Sciatic nerve (tissue), 2 donors: Measurements from ENCODE around the gene MAPK8IP2. TPM values are rescaled to one million over a fixed set of nuclear protein-coding genes. Genes with fewer than 3 reads are reported as not detected.
A peak's percentile ranks its signal among the peaks of the same experiment; 100 is the strongest.
"Not testable (repeated sequence)": the region's sequence is repeated elsewhere in the genome, so short reads cannot be mapped to it uniquely, and the experiment has no call there.

Experiments
- ATAC-seq: fragments of 200-7000 bp; cut with Tn5 transposase; one replicate; pipeline ENCODE4 v1.9.1; 2020; ENCODE audit warnings: mild to moderate bottlenecking, moderate library complexity
- DNase-seq: peaks from one replicate; pipeline ENCODE4 v3.0.0-alpha.2; 2020; ENCODE audit warnings: low spot score
- intact Hi-C: fragments of 100-400 bp; cut with DNase I; formaldehyde crosslinking; loops from one replicate; pipeline ENCODE4 v1.14.2; 2022
- total RNA-seq: library from RNA; stranded (reverse); fragmentation: NEBNext Ultra II Directional; extraction: Animal tissue kit (Norgen Biotek cat#: 25700); gene quantifications from one replicate; pipeline ENCODE4 v1.2.1, GENCODE V29; 2021
- donor health status: DM: no; HTN: no; CAD: no.
- donor health status: DM: no; HTN: no; CAD: no.

The MAPK8IP2 gene
- total RNA-seq, 1 donor from 2014 or later = 2.4 TPM

DNA sequence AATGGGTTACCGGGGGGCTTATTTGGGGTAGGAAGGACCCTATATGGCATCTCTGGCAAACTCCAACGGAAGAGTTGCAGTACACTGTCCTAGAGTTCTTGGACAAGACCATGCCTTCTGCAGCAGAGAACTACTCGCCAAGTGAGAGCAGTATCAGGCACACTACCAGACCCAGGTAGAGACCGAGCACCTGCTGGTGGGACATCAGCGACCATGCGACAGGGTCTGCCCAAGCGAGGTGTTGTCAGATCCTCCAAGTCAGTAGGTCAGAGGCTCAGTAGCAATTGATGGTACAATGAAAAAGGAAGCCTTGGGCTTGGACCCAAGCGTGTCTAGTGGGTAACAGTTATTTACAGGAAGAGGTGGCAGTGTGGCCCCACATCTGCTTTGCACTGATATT lies 14.8 kb upstream of the MAPK8IP2 start:
- ATAC-seq (no peak), DNase-seq (no peak)
- intact Hi-C loops = no loop called here

DNA sequence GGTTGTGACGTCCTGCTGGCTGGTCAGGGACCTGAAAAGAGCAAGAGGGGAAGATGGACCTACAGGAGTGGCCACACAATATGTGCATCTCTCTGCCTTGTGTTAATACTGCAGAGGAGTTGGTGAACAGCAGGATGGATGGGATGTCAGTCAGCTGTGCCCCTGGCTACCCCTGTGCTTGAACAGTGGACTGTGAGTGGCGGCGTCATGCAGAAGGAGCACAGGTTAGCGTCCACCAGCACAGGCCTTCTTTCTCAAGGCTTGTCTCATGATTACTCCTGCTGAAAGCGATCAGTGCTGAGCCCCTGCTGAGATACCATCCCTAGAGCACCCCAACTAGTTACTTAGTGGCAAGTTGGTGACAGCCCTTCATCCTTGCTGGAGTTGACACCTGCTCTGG lies 14.2 kb upstream of the MAPK8IP2 start:
- ATAC-seq (no peak), DNase-seq (no peak)
- intact Hi-C loops = no loop called here

- ATAC-seq (no peak), DNase-seq (no peak)
These were observed 13.2 kb upstream of the MAPK8IP2 start for GRCh38 chr22:50587407-50587806.

DNA sequence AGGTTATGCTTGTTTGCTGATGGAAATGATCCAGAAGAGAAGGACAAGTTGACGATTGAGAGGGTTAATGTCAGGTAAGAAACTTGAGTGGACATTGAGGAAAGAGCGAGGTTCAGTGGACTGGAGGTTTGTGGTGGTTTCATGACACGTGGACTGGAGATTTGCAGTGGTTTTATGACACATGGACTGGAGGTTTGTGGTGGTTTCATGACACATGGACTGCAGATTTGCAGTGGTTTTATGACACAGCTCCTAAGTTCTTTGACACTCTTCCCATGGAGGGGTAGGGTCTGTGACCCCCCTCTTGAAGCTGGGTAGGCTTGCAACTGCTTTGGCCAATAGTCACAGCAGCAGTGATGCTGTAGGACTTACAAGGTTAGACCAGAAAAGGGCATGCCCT lies 5.4 kb upstream of the MAPK8IP2 start:
- DNase-seq = no peak
- intact Hi-C loops = no loop called here
- ATAC-seq = no peak

More at GRCh38 chr22:50587407-50587806, 13.2 kb upstream of the MAPK8IP2 start:
- intact Hi-C loops = no loop called here

DNA sequence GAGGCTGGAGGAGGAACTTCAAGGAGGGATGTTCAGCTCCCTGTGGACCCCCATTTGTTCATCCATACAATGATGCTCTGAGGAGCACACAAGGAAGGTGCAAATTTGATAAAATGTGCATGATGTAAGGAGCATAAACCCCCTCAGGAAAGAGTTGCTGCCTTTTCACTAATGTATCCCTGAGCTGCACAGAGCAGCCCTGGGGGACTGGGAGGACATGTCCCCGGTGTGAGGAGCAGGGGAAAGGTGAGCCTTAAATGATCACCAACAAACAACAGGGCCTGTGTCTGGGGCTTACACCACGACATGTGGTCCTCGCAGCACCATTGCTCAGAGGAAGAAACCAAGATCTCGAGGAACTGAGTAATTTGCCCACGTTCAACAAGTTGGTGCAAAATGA lies 3.5 kb upstream of the MAPK8IP2 start:
- intact Hi-C loops = no loop called here
- DNase-seq (no peak), ATAC-seq (no peak)

- ATAC-seq = peak; percentile 79
- intact Hi-C loops = no loop called here
- peak; percentile 78 for DNase-seq
These were observed 657 bp upstream of the MAPK8IP2 start for GRCh38 chr22:50599816-50600455.

- intact Hi-C loops = no loop called here
- ATAC-seq (peak; percentile 8), DNase-seq (no peak)
These were observed 525 bp downstream of the MAPK8IP2 start for GRCh38 chr22:50600967-50601668.

DNA sequence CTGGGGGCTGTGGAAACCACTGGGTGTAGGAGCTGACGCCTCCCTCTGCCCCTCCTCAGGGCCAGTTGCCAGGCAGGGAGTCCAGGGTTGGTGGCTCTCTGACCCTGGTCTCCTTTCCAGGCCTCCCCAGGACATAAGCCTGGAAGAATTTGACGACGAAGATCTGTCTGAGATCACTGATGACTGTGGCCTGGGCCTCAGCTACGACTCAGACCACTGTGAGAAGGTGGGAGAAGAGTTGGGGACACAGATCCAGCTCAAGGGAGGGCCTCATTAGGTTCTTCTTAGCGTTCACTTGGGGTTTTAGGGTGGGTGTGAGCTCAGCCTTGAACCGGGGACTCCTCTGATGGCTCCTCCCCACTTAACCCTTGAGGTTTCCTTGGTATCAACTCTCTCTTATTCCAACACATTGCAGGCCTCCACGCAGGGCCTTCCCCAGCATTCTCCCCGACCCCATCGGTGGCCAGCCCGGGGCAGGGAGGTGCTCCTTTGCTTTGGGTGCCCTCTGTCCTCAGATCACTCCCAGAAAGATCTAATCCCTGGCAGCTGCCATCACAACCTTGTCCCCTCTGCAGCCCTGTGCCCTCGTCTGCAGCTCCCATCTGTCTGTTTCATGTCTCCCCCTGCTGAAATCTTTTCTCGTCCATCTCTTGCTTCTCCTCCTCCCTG lies 1.2 kb downstream of the MAPK8IP2 start:
- intact Hi-C loops = no loop called here
- ATAC-seq (no peak), DNase-seq (no peak)

DNA sequence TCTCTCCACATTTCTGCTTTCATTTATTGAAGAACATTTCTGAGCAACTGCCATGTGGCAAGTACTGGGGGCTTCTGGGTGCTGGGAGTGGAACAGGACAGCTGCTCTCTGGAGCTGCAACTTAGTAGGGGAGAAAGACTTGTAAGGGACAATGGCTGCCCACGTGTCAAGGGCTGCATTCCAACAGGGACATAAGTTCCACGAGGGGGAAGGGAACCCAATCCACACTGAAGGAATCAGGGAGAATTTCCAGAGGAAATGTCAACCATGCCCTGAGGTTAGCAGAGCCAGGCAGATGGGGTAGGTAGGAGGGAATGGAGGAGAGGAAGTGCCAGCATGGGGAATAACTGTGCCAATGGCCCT lies 1.7 kb downstream of the MAPK8IP2 start:
- intact Hi-C loops = no loop called here
- DNase-seq (no peak), ATAC-seq (no peak)

DNA sequence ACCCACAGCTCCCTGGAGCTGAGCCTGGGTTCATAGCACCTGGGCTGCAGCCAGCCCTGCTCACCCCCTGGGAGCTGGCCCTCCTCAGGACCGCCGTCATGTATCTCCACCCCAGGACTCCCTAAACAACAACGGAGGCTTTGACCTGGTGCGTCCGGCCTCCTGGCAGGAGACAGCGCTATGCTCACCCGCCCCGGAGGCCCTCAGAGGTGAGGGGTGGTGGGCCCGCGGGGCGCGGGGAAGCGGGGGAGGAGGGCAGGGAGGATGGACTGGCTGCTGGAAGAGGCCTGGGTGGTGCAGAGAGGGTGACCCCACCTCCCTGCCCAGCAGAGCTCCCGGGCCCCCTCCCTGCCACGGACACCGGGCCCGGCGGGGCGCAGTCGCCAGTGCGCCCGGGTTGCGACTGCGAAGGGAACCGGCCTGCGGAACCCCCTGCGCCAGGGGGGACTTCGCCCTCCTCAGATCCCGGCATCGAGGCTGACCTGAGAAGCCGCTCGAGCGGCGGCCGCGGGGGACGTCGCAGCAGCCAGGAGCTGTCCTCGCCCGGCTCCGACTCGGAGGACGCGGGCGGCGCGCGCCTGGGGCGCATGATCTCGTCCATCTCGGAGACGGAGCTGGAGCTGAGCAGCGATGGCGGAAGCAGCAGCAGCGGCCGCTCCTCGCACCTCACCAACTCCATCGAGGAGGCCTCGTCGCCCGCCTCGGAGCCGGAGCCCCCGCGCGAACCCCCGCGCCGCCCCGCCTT lies 3.1 kb downstream of the MAPK8IP2 start:
- DNase-seq = no peak
- no peak for ATAC-seq
- intact Hi-C loops = no loop called here

GRCh38 chr22:50604256-50605001 lies 3.8 kb downstream of the MAPK8IP2 start:
- DNase-seq (no peak), ATAC-seq (no peak)
- intact Hi-C loops = no loop called here

DNA sequence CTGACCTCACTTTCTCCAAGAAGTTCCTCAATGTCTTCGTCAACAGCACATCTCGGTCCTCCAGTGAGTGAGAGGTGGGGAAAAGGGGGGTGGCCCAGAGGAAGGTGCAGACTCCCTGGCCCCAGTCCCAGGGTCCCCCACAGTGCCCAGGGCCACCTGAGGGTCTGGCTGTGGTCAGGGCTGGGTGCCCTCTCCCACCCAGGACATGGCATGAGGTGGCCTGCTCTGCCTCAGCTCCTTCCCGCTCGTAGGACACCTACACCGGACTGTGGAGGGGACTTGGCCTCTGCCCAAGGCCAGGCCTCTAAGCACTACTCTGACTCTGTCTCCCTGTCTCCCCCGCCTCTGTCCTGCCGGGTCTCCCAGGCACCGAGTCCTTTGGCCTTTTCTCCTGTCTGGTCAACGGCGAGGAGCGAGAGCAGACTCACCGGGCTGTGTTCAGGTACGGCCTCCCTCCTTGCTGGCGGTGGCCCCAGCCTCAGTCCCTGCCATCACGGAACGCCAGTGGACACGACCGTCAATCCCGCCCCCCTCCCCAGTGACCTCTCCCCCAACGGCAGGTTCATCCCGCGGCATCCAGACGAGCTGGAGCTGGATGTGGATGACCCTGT lies 4.5 kb downstream of the MAPK8IP2 start:
- intact Hi-C loops = no loop called here
- DNase-seq (no peak), ATAC-seq (no peak)

DNA sequence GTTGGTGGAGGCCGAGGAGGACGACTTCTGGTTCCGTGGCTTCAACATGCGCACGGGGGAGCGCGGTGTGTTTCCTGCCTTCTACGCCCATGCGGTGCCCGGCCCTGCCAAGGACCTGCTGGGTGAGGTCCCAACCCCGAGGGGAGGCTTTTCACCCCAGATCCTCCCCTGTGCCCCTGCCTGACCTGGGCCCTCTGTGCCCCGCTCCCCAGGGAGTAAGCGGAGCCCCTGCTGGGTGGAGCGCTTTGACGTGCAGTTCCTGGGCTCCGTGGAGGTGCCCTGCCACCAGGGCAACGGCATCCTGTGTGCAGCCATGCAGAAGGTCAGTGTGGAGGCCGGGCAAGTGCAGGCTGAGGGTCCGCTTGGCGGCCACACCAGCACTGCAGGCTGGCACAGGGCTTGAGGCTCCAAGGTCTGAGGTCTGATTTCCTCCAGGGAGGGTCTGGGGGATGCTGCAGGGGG lies 5.1 kb downstream of the MAPK8IP2 start:
- intact Hi-C loops = no loop called here
- DNase-seq = no peak
- no peak for ATAC-seq

DNA sequence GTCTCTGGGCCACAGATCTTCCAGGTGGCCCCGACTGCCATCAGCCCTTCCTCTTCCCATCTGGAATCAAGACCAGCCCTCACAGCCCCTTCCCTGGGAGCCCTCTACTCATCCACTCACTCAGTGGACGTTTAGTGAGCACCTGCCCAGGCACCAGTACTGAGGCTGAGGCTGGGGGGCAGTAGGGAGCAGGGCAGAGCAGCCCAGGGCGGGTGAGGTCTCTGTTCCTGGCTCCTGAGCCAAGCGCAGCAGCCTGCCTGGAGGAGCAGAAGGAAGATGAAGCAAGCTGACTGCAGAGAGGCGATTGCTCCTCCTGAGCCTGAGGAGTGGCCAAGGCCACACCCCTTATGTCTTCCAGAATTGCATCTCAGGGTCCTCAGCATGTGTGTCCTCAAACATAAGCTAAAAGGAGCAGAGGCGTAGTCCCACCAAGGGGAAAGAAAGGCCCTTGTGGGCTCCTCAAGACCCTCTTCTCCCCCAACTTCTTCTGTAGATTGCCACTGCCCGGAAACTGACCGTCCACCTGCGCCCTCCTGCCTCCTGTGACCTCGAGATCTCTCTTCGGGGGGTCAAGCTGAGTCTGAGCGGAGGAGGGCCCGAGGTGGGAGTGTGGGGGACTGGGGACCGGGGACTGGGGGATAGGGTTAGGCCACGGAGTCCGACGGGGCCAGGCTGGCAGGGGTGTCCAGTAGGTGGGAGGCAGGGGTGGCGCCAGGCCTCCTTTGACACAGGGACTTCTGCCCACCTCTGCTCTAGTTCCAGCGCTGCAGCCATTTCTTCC lies 5.8 kb downstream of the MAPK8IP2 start:
- intact Hi-C loops = no loop called here
- DNase-seq = no peak
- ATAC-seq = no peak

DNA sequence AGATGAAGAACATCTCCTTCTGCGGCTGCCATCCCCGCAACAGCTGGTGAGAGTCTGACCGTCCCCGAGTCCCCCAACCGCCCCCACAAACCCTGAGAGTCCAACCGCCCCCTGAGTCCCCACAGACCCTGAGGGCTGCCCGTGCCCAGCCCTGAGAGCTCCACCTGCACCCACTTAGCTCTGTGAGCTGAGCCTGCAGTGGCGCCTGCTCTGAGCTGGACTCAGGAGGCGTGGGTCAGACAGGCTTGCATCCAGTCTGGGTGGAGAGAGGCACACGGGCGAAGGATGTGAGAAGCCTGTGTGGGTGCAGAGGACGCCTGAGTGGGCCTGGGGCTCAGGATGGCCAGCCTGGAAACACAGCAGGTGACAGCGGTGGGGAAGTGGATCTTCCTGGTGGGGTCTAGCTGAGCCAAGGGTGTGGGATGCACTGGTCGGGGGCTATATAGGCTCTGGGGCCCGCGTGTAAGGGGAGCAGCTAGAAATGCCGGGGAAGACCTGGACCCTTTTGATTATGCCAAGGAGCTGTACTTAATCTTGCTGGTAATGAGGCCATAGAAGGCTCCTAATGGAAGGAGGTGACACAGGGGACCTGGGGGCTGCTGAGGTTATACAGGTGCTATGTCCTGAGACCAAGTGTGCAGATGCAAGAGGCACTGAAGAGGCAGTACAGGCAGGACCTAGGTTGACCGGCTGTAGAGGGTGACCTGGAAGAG lies 6.5 kb downstream of the MAPK8IP2 start:
- DNase-seq (no peak), ATAC-seq (no peak)
- intact Hi-C loops = no loop called here

GRCh38 chr22:50607659-50608020 lies 7.0 kb downstream of the MAPK8IP2 start:
- DNase-seq (no peak), ATAC-seq (no peak)
- intact Hi-C loops = no loop called here

DNA sequence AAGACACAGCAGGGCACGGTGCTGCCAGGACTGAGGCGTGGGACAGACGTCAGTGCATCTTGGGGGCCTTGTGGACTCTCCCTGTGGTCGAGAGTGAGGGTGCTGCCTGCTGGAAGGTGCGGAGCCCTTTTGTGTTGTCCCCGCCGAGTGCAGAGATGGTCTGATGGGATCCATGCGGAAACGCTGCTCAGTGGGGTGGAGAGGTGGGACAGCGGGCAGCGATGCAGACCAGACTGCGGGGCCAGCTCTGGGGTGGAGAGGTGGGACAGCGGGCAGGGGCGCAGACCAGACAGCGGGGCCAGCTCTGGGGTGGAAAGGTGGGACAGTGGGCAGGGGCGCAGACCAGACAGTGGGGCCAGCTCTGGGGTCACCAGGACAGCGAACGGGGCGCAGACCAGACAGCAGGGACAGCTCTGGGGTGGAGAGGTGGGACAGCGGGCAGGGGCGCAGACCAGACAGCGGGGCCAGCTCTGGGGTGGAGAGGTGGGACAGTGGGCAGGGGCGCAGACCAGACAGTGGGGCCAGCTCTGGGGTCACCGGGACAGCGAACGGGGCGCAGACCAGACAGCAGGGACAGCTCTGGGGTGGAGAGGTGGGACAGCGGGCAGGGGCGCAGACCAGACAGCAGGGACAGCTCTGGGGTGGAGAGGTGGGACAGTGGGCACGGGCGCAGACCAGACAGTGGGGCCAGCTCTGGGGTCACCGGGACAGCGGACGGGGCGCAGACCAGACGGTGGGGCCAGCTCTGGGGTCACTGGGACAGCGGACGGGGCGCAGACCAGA lies 7.7 kb downstream of the MAPK8IP2 start:
- ATAC-seq, intact Hi-C loops, DNase-seq: not testable (repeated sequence)
